HepG2 (cell line): ENCODE data around the gene NTSR2. TPM values are rescaled to one million over a fixed set of nuclear protein-coding genes. Genes with fewer than 3 reads are reported as not detected.

Experiments used
- AKAP8 ChIP-seq: sonication (generic); formaldehyde crosslinking; IDR thresholded peaks from 2 replicates; pipeline ENCODE4 v1.5.1; 2020; ENCODE audit warnings: mild to moderate bottlenecking, missing genetic modification reagents
- ARNTL ChIP-seq: sonication (generic); formaldehyde crosslinking; IDR thresholded peaks from 2 replicates; pipeline ENCODE4 v1.4.0; 2020; ENCODE audit warnings: mild to moderate bottlenecking, missing genetic modification reagents
- CBX5 ChIP-seq: sonication (generic); formaldehyde crosslinking; IDR thresholded peaks from 2 replicates; pipeline ENCODE4 v1.4.0; 2020; ENCODE audit warnings: missing genetic modification reagents, borderline replicate concordance
- CTCF ChIP-seq: sonication (generic); formaldehyde crosslinking; IDR thresholded peaks from 2 replicates; pipeline ENCODE4 v1.5.0; 2020; ENCODE audit warnings: mild to moderate bottlenecking, missing genetic modification reagents, moderate library complexity
- HDAC1 ChIP-seq: sonication (generic); formaldehyde crosslinking; IDR thresholded peaks from 2 replicates; pipeline ENCODE4 v1.5.1; 2020; ENCODE audit warnings: mild to moderate bottlenecking, missing genetic modification reagents
- HNRNPLL ChIP-seq: fragments of 200-400 bp; formaldehyde crosslinking; IDR thresholded peaks from 2 replicates; pipeline ENCODE4 v1.6.1; 2017; ENCODE audit warnings: mild to moderate bottlenecking, low read depth, low read length; ENCODE audit not compliant: poor library complexity, severe bottlenecking
- IRF9 ChIP-seq: sonication (generic); formaldehyde crosslinking; IDR thresholded peaks from 2 replicates; pipeline ENCODE4 v1.8.0; 2022; ENCODE audit warnings: missing genetic modification reagents, mild to moderate bottlenecking, borderline replicate concordance
- KAT2B ChIP-seq: fragments of 150-350 bp; IDR thresholded peaks from 2 replicates; pipeline ENCODE4 v1.6.1; 2014; ENCODE audit warnings: low read depth, low read length, borderline replicate concordance
- MEIS1 ChIP-seq: sonication (generic); formaldehyde crosslinking; IDR thresholded peaks from 2 replicates; pipeline ENCODE4 v1.9.0; 2021; ENCODE audit warnings: mild to moderate bottlenecking, missing genetic modification reagents, moderate library complexity, borderline replicate concordance
- NR2C2 ChIP-seq: sonication (generic); formaldehyde crosslinking; IDR thresholded peaks from 2 replicates; pipeline ENCODE4 v1.4.0; 2020; ENCODE audit warnings: missing genetic modification reagents, mild to moderate bottlenecking, moderate library complexity, borderline replicate concordance
- NRL ChIP-seq: sonication (generic); formaldehyde crosslinking; IDR thresholded peaks from 2 replicates; pipeline ENCODE4 v1.5.0; 2020; ENCODE audit warnings: missing genetic modification reagents, mild to moderate bottlenecking, moderate library complexity, borderline replicate concordance
- SMAD3 ChIP-seq: sonication (generic); formaldehyde crosslinking; IDR thresholded peaks from 2 replicates; pipeline ENCODE4 v1.4.0; 2020; ENCODE audit warnings: missing genetic modification reagents
- SMARCC2 ChIP-seq: fragments of 450-650 bp; IDR thresholded peaks from 2 replicates; pipeline ENCODE4 v1.6.1; 2017; ENCODE audit warnings: antibody characterized with exemption, mild to moderate bottlenecking
- SMYD3 ChIP-seq: sonication (generic); formaldehyde crosslinking; IDR thresholded peaks from 2 replicates; pipeline ENCODE4 v1.8.1; 2023; ENCODE audit warnings: mild to moderate bottlenecking, missing genetic modification reagents
- ZFP91 ChIP-seq: sonication (generic); formaldehyde crosslinking; IDR thresholded peaks from 2 replicates; pipeline ENCODE4 v1.9.0; 2022; ENCODE audit warnings: missing genetic modification reagents, mild to moderate bottlenecking, borderline replicate concordance
- ZNF17 ChIP-seq: sonication (generic); formaldehyde crosslinking; IDR thresholded peaks from 2 replicates; pipeline ENCODE4 v1.5.0; 2020; ENCODE audit warnings: mild to moderate bottlenecking, missing genetic modification reagents
- polyA plus RNA-seq, 8 experiments: library from polyadenylated mRNA; depleted of rRNA in 3 of 8; stranded (reverse) in 7 of 8; unstranded in 1 of 8; fragments of >200 nt; fragmentation: Illumina TruSeq in 4 of 8; extraction: Trizol in 4 of 8; gene quantifications; 2 replicates each; pipeline versions ENCODE4 v1.2.1 to v1.2.3, GENCODE V29; 2011 to 2016; ENCODE audit warnings: low read depth in 4 of 8, missing spikeins in 1 of 8, mixed read lengths in 1 of 8; ENCODE audit not compliant: insufficient read depth in 1 of 8
- total RNA-seq, 5 experiments: library from RNA; depleted of rRNA; stranded (reverse); fragments of >200 nt; fragmentation: Illumina TruSeq; extraction: Trizol; gene quantifications; 2 replicates each; pipeline ENCODE4 v1.2.3, GENCODE V29; 2016; ENCODE audit warnings: low read depth in 1 of 5
- TF ChIP-seq, protein P1 (sequence below): sonication (generic); formaldehyde crosslinking; IDR thresholded peaks from 2 replicates; pipeline ENCODE4 v1.4.0; 2020; ENCODE audit warnings: mild to moderate bottlenecking, missing genetic modification reagents
- TF ChIP-seq, protein P2 (sequence below): sonication (generic); formaldehyde crosslinking; IDR thresholded peaks from 2 replicates; pipeline ENCODE4 v1.8.1; 2023; ENCODE audit warnings: mild to moderate bottlenecking, missing genetic modification reagents
- TF ChIP-seq, protein P3 (sequence below): IDR thresholded peaks from 2 replicates; pipeline ENCODE4 v1.6.1; 2016; ENCODE audit warnings: low read depth

NTSR2 gene
- total and polyA plus RNA-seq, 2 of the 13 experiments (the other 11 are each of a cell fraction or from before 2014, with no cell fraction given), result not detected

- peak; percentile 96 for TF ChIP-seq ZFP91 (CRISPR knock-in tag)
- TF ChIP-seq CBX5, result peak; percentile 81; the same call in 1 of the 2 replicates
- TF ChIP-seq IRF9 (CRISPR knock-in tag), result peak; percentile 100
- peak; percentile 89; the same call in 1 of the 2 replicates for TF ChIP-seq SMAD3 (CRISPR knock-in tag)
- peak; percentile 100 for TF ChIP-seq NRL (CRISPR knock-in tag)
- TF ChIP-seq, protein P1, sequence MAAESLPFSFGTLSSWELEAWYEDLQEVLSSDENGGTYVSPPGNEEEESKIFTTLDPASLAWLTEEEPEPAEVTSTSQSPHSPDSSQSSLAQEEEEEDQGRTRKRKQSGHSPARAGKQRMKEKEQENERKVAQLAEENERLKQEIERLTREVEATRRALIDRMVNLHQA (CRISPR knock-in tag), result no peak
- peak; percentile 90 for TF ChIP-seq HNRNPLL
- no peak for TF ChIP-seq SMARCC2
- peak; percentile 99 for TF ChIP-seq SMYD3 (CRISPR knock-in tag)
- TF ChIP-seq, protein P2, sequence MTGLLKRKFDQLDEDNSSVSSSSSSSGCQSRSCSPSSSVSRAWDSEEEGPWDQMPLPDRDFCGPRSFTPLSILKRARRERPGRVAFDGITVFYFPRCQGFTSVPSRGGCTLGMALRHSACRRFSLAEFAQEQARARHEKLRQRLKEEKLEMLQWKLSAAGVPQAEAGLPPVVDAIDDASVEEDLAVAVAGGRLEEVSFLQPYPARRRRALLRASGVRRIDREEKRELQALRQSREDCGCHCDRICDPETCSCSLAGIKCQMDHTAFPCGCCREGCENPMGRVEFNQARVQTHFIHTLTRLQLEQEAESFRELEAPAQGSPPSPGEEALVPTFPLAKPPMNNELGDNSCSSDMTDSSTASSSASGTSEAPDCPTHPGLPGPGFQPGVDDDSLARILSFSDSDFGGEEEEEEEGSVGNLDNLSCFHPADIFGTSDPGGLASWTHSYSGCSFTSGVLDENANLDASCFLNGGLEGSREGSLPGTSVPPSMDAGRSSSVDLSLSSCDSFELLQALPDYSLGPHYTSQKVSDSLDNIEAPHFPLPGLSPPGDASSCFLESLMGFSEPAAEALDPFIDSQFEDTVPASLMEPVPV (CRISPR knock-in tag), result peak; percentile 100
- TF ChIP-seq AKAP8, result peak; percentile 94
- no peak for TF ChIP-seq KAT2B
- TF ChIP-seq CTCF (CRISPR knock-in tag), result peak; percentile 61
- peak; percentile 96 for TF ChIP-seq HDAC1 (CRISPR knock-in tag)
- peak; percentile 91; the same call in 1 of the 2 replicates for TF ChIP-seq ZNF17
- peak; percentile 96 for TF ChIP-seq ARNTL (CRISPR knock-in tag)
- TF ChIP-seq, protein P3, sequence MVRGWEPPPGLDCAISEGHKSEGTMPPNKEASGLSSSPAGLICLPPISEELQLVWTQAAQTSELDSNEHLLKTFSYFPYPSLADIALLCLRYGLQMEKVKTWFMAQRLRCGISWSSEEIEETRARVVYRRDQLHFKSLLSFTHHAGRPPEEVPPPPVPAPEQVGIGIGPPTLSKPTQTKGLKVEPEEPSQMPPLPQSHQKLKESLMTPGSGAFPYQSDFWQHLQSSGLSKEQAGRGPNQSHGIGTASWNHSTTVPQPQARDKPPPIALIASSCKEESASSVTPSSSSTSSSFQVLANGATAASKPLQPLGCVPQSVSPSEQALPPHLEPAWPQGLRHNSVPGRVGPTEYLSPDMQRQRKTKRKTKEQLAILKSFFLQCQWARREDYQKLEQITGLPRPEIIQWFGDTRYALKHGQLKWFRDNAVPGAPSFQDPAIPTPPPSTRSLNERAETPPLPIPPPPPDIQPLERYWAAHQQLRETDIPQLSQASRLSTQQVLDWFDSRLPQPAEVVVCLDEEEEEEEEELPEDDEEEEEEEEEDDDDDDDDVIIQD (CRISPR knock-in tag), result peak; percentile 65; the same call in 1 of the 2 replicates
- peak; percentile 67 for TF ChIP-seq NR2C2 (CRISPR knock-in tag)
- peak; percentile 87 for TF ChIP-seq MEIS1 (CRISPR knock-in tag)
These were observed at the start of gene NTSR2 (continued) for GRCh38 chr2:11669454-11670291.
